ENCODE results near the gene AGBL4. TPM values are rescaled to one million over a fixed set of nuclear protein-coding genes. Genes with fewer than 3 reads are reported as not detected.

The AGBL4 gene
- total RNA-seq, 1 donor from 2014 or later: not detected

DNA sequence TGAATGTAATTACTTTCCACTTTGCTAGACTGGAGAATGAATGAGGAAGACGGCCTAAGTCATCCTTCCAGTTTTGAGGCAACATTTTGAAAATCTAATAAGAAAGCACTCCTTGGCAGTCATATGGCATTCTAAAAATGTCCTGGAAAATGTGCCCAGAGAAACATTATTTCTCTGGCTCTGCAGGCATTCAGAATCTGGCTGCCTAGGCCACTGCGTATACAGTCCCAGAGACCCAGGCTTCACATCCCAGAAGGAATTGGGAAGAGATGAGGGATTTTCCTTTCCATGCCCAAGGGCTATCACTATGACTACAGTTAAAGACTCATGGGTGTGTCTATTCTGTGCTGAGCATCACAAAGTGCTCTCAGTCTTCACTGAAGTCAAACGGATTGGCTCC is 1339.9 kb downstream of the AGBL4 start:
- no peak for DNase-seq (ENCODE audit: extremely low spot score, unreplicated experiment)
- Mint-ChIP-seq H3K9me3 (ENCODE audit: unreplicated experiment) (no peaks in the 10 kb centered on the region), H3K4me3 (ENCODE audit: unreplicated experiment) (no peak overlapping the region), H3K4me1 (ENCODE audit: unreplicated experiment) (peaks cover 4% of the 10 kb centered on the region), H3K27ac (ENCODE audit: unreplicated experiment) (no peak overlapping the region), H3K27me3 (ENCODE audit: unreplicated experiment) (no peaks in the 10 kb centered on the region), H3K36me3 (ENCODE audit: unreplicated experiment) (no peaks in the 10 kb centered on the region)
- TF ChIP-seq, protein P1, sequence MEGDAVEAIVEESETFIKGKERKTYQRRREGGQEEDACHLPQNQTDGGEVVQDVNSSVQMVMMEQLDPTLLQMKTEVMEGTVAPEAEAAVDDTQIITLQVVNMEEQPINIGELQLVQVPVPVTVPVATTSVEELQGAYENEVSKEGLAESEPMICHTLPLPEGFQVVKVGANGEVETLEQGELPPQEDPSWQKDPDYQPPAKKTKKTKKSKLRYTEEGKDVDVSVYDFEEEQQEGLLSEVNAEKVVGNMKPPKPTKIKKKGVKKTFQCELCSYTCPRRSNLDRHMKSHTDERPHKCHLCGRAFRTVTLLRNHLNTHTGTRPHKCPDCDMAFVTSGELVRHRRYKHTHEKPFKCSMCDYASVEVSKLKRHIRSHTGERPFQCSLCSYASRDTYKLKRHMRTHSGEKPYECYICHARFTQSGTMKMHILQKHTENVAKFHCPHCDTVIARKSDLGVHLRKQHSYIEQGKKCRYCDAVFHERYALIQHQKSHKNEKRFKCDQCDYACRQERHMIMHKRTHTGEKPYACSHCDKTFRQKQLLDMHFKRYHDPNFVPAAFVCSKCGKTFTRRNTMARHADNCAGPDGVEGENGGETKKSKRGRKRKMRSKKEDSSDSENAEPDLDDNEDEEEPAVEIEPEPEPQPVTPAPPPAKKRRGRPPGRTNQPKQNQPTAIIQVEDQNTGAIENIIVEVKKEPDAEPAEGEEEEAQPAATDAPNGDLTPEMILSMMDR (IDR thresholded peaks at IDR 0.05): no peak

DNA sequence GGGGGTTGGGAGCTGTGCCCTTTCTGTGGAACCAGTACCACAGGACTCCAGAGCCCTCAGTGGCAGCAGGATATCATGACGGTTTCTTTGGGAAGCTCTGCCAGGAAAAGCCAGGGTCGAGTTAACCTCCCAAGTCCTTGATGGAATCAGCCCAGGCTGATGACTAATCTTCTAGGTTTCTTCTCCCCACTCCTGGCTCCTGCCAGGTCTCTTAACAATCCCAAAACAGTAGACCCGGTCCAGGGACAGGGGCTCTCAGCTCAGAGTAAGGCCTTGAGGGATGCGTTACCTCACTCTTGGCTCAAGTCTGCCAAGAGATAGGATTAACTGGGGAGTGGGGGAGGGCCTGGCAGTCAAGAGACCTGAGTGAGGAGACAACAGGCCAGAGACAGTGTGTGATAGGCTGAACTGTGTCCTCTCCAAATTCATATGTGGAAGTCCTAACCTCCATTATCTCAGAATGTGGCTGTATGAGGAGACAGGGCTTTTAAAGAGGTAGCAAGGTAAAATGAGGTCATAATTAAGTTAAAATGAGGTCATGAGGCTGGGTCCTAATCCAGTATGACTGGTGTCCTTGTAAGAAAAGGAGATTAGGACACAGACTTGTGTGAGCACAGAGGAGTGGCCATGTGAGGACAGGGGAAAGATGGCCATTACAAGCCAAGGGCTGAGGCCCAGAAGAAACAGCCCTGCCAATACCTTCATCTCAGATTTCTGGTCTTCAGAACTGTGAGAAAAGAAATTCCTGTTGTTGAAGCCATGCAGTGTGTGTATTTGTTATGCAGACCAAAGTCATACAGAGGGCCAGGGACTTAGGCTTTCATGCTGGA is 1342.1 kb downstream of the AGBL4 start:
- Mint-ChIP-seq H3K36me3 (ENCODE audit: unreplicated experiment) (no peaks in the 10 kb centered on the region), H3K27me3 (ENCODE audit: unreplicated experiment) (no peaks in the 10 kb centered on the region), H3K4me3 (ENCODE audit: unreplicated experiment) (no peak overlapping the region), H3K9me3 (ENCODE audit: unreplicated experiment) (no peaks in the 10 kb centered on the region), H3K27ac (ENCODE audit: unreplicated experiment) (no peak overlapping the region), H3K4me1 (ENCODE audit: unreplicated experiment) (no peaks in the 10 kb centered on the region)
- TF ChIP-seq, protein P1 (IDR thresholded peaks at IDR 0.05): no peak
- no peak for DNase-seq (ENCODE audit: extremely low spot score, unreplicated experiment)

DNA sequence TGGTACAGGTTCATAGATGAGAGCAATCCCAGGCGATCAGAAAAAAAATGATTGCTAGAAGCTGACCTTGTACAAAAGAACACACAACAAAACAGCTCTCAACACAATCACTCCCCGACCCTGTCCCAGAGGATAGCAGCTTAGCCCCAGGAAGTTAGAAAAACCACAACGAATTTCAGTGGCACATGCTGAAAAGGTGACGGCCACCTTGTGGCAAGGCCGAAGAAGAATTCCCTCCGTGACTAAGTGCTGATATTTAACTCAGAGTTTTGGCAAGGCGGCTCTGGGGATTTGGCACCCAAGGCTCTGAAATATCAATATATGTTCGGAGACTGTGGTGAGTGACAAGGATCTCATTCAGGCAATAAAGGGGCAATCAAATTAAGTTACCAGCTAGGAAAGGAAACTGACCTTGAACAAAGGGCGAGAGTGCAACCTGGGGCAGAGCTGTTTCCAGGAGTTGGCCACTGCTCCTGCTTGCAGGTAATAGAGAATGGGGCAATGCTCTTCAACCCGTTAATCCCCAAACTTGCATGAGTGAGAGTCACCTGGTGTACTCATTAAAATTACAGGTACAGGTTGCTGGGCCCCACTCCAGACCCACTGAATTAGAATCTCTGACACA is 1343.2 kb downstream of the AGBL4 start:
- DNase-seq (ENCODE audit: extremely low spot score, unreplicated experiment): no peak
- Mint-ChIP-seq H3K36me3 (ENCODE audit: unreplicated experiment) (no peaks in the 10 kb centered on the region), H3K9me3 (ENCODE audit: unreplicated experiment) (no peaks in the 10 kb centered on the region), H3K4me3 (ENCODE audit: unreplicated experiment) (no peak overlapping the region), H3K27ac (ENCODE audit: unreplicated experiment) (no peak overlapping the region), H3K4me1 (ENCODE audit: unreplicated experiment) (no peaks in the 10 kb centered on the region), H3K27me3 (ENCODE audit: unreplicated experiment) (no peaks in the 10 kb centered on the region)
- TF ChIP-seq, protein P1 (IDR thresholded peaks at IDR 0.05): no peak

DNA sequence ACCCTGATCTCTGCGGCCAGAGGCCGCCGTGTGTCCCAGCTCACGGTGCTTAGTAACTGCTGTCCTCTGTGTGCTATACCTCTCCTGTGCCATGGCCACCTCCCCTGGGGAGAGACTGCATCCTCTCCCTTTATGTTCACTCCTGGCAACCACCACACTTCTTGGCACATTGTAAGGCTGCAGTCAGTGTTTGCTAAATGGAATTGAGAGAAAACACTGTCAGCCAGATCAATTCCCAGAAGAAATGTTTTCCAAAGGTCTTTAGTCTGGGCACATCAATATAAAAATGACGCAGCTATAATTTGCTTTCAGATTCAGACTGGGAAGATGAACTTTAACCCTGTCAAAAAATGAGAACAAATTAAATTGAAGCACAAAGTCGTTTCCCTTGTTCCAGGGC is 1343.9 kb downstream of the AGBL4 start:
- Mint-ChIP-seq H3K4me3 (ENCODE audit: unreplicated experiment) (no peak overlapping the region), H3K27ac (ENCODE audit: unreplicated experiment) (no peak overlapping the region), H3K4me1 (ENCODE audit: unreplicated experiment) (no peaks in the 10 kb centered on the region), H3K9me3 (ENCODE audit: unreplicated experiment) (no peaks in the 10 kb centered on the region), H3K36me3 (ENCODE audit: unreplicated experiment) (no peaks in the 10 kb centered on the region), H3K27me3 (ENCODE audit: unreplicated experiment) (no peaks in the 10 kb centered on the region)
- TF ChIP-seq, protein P1 (IDR thresholded peaks at IDR 0.05): no peak
- no peak for DNase-seq (ENCODE audit: extremely low spot score, unreplicated experiment)

DNA sequence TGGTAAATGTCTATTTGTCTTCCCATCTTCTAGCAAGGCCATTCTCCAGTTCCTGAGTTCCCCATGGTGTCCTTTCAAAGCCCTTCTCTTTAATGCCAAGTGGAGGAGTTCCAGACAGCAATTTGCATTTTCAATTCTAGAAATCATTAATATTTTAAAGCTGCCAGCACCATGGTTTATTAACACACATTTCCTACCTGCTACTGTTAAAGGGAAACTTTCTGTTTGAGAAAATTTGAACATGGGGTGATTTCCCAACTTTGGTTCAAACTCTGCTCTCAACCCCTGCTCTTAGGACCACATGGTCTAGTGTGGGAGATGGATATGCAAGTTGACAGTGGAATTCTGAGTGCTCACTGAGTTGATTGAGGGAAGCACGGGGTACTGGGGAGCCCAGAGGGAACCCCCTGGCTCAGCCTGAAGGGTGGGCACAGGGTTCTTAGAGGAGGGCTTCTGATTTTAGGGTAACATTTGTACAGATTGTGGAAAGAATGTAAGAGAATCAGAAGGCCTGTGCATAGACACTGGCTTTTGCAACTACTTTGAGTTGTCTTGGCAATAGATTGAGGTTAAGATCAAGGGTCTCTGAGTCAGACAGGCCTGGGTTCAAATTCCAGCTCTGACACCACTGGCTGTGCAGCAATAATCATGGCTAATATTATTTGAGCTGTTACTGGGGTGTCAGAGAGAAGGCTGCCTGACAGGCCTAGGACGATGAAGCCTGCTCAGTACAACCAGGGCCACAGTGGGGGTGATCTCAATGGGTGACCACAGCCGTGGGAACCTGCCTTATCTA is 1344.8 kb downstream of the AGBL4 start:
- H3K27ac Mint-ChIP-seq (ENCODE audit: unreplicated experiment): no peak overlapping the region
- no peak overlapping the region for H3K4me3 Mint-ChIP-seq (ENCODE audit: unreplicated experiment)
- TF ChIP-seq, protein P1 (IDR thresholded peaks at IDR 0.05): no peak
- DNase-seq (ENCODE audit: extremely low spot score, unreplicated experiment): no peak
- no peaks in the 10 kb centered on the region for H3K27me3 Mint-ChIP-seq (ENCODE audit: unreplicated experiment)
- no peaks in the 10 kb centered on the region for H3K4me1 Mint-ChIP-seq (ENCODE audit: unreplicated experiment)
- H3K9me3 Mint-ChIP-seq (ENCODE audit: unreplicated experiment): no peaks in the 10 kb centered on the region
- H3K36me3 Mint-ChIP-seq (ENCODE audit: unreplicated experiment): no peaks in the 10 kb centered on the region

Data from osteocyte (in vitro differentiated cells).